CD14-positive monocyte (primary cell): ENCODE data around the gene SLC38A1. TPM values are rescaled to one million over a fixed set of nuclear protein-coding genes. Genes with fewer than 3 reads are reported as not detected.
"Not testable (repeated sequence)": the region's sequence is repeated elsewhere in the genome, so short reads cannot be mapped to it uniquely, and the experiment has no call there.

Experiments
- DNase-seq, 3 donors: peaks; one replicate each; pipeline ENCODE4 v3.0.0-alpha.2; 2011 to 2022
- H2AFZ ChIP-seq: 2 replicates; pipeline ENCODE4 v1.6.0; 2012; ENCODE audit warnings: mild to moderate bottlenecking, low read depth, low read length, inconsistent platforms; ENCODE audit not compliant: insufficient read depth, poor library complexity, severe bottlenecking
- H3K27ac ChIP-seq, 2 donors: 1 replicate in 1 of 2; 2 replicates in 1 of 2; pipeline ENCODE4 v1.5.1; 2012 to 2013; ENCODE audit warnings: low read length in 2 of 2, control low read depth in 1 of 2, inconsistent platforms in 1 of 2, low read depth in 1 of 2, mild to moderate bottlenecking in 1 of 2
- H3K27me3 ChIP-seq, 2 donors: one replicate each; pipeline versions ENCODE4 v1.6.0 to v1.6.1; 2011 to 2013; ENCODE audit warnings: low read length in 2 of 2; ENCODE audit not compliant: control insufficient read depth in 2 of 2, insufficient read depth in 2 of 2
- H3K36me3 ChIP-seq, 2 donors: replicated peaks in 1 of 2; 1 replicate in 1 of 2; 2 replicates in 1 of 2; pipeline versions ENCODE4 v1.5.1 to v1.6.1; 2012 to 2013; ENCODE audit warnings: low read length in 2 of 2, control low read depth in 1 of 2, inconsistent platforms in 1 of 2, mild to moderate bottlenecking in 1 of 2; ENCODE audit not compliant: insufficient read depth in 2 of 2, control insufficient read depth in 1 of 2
- H3K4me1 ChIP-seq, 2 donors: 1 replicate in 1 of 2; 2 replicates in 1 of 2; pipeline versions ENCODE4 v1.5.1 to v1.6.1; 2012 to 2013; ENCODE audit warnings: low read length in 2 of 2, control low read depth in 1 of 2, inconsistent platforms in 1 of 2, mild to moderate bottlenecking in 1 of 2, moderate library complexity in 1 of 2; ENCODE audit not compliant: insufficient read depth in 2 of 2, control insufficient read depth in 1 of 2
- H3K4me2 ChIP-seq: replicated peaks from 2 replicates; pipeline ENCODE3; 2012; ENCODE audit warnings: low read length, moderate library complexity, mild to moderate bottlenecking; ENCODE audit not compliant: poor library complexity, severe bottlenecking; ENCODE audit errors: extremely low read depth
- H3K4me3 ChIP-seq, 3 experiments: fragments of 200-600 bp in 1 of 3; sonication (generic) in 1 of 3; replicated peaks in 1 of 3; 1 replicate in 2 of 3; 2 replicates in 1 of 3; pipeline ENCODE4 v1.5.1; 2011 to 2013; ENCODE audit warnings: low read length in 3 of 3, mild to moderate bottlenecking in 3 of 3, control low read depth in 2 of 3, low read depth in 2 of 3, inconsistent platforms in 1 of 3, moderate library complexity in 1 of 3
- H3K79me2 ChIP-seq: 2 replicates; pipeline ENCODE4 v1.6.0; 2012; ENCODE audit warnings: mild to moderate bottlenecking, control low read depth, inconsistent platforms, low read length, moderate library complexity; ENCODE audit not compliant: insufficient read depth
- H3K9ac ChIP-seq: 2 replicates; pipeline ENCODE4 v1.6.0; 2017; ENCODE audit warnings: low read length, mild to moderate bottlenecking; ENCODE audit not compliant: insufficient read depth, poor library complexity, severe bottlenecking
- H3K9me3 ChIP-seq, 2 donors: replicated peaks in 1 of 2; 1 replicate in 1 of 2; 2 replicates in 1 of 2; pipeline versions ENCODE4 v1.5.1 to v1.6.1; 2012 to 2013; ENCODE audit warnings: low read length in 2 of 2, control low read depth in 1 of 2; ENCODE audit not compliant: control insufficient read depth in 1 of 2, insufficient read depth in 1 of 2
- H4K20me1 ChIP-seq: 2 replicates; pipeline ENCODE4 v1.6.0; 2012; ENCODE audit warnings: mild to moderate bottlenecking, low read length, control low read depth, moderate library complexity; ENCODE audit not compliant: insufficient read depth
- H3K27ac Mint-ChIP-seq, 7 donors: one replicate each; pipeline ENCODE4 v1.8.0; 2020; ENCODE audit warnings: mild to moderate bottlenecking in 7 of 7, mixed read lengths in 7 of 7, moderate library complexity in 6 of 7, inconsistent platforms in 2 of 7
- H3K27me3 Mint-ChIP-seq, 3 donors: one replicate each; pipeline ENCODE4 v1.8.0; 2021 to 2022; ENCODE audit warnings: low read depth in 3 of 3, mild to moderate bottlenecking in 3 of 3, mixed read lengths in 3 of 3, moderate library complexity in 3 of 3, inconsistent platforms in 1 of 3
- H3K36me3 Mint-ChIP-seq, 2 donors: one replicate each; pipeline ENCODE4 v1.8.0; 2020; ENCODE audit warnings: mixed read lengths in 2 of 2, inconsistent platforms in 1 of 2, mild to moderate bottlenecking in 1 of 2
- H3K4me1 Mint-ChIP-seq: one replicate; pipeline ENCODE4 v1.8.0; 2020; ENCODE audit warnings: mild to moderate bottlenecking, mixed read lengths
- H3K4me3 Mint-ChIP-seq, 2 donors: one replicate each; pipeline ENCODE4 v1.8.0; 2020; ENCODE audit warnings: mild to moderate bottlenecking in 2 of 2, mixed read lengths in 2 of 2, moderate library complexity in 1 of 2
- H3K9me3 Mint-ChIP-seq, 7 donors: one replicate each; pipeline ENCODE4 v1.8.0; 2020 to 2022; ENCODE audit warnings: mixed read lengths in 7 of 7, mild to moderate bottlenecking in 6 of 7, moderate library complexity in 6 of 7, inconsistent platforms in 2 of 7
- CTCF ChIP-seq: fragments of 200-600 bp; IDR thresholded peaks from one replicate; pipeline ENCODE4 v1.8.0; 2022; ENCODE audit warnings: antibody characterized with exemption, mild to moderate bottlenecking
- WGBS: methylation state at CpG from one replicate; pipeline ENCODE4 v1.1.5; 2013; ENCODE audit warnings: missing lambda C conversion rate; ENCODE audit not compliant: insufficient coverage; 5-methylcytosine and 5-hydroxymethylcytosine counted together
- intact Hi-C, 2 donors: fragments of 100-400 bp; cut with micrococcal nuclease; formaldehyde crosslinking; loops; one replicate each; pipeline versions ENCODE4 v1.15.0 to v1.15.1; 2023
- polyA plus RNA-seq, 3 donors: library from polyadenylated mRNA; depleted of rRNA in 1 of 3; unstranded in 2 of 3; stranded (reverse) in 1 of 3; fragments of 300-500 nt in 2 of 3; fragments of >200 nt in 1 of 3; fragmentation: Illumina TruSeq in 2 of 3; gene quantifications; 1 replicate in 2 of 3; 2 replicates in 1 of 3; pipeline ENCODE4 v1.2.3, GENCODE V29; 2012 to 2021

Gene SLC38A1
- polyA plus RNA-seq, 3 donors = 0.92 to 1.9 (median 1.6) TPM

GRCh38 chr12:46292754-46293402 is 24.0 kb upstream of the SLC38A1 start:
- H2AFZ ChIP-seq = no peak overlapping the region
- intact Hi-C loops = no loop called here
- DNase-seq = no peak
- peaks cover 6% of the 10 kb centered on the region for H3K4me1 Mint-ChIP-seq
- no peak overlapping the region for H3K27ac Mint-ChIP-seq
- H4K20me1 ChIP-seq = no peaks in the 10 kb centered on the region
- H3K36me3 ChIP-seq = no peaks in the 10 kb centered on the region
- H3K79me2 ChIP-seq = no peaks in the 10 kb centered on the region
- H3K9ac ChIP-seq = no peak overlapping the region
- no peaks in the 10 kb centered on the region for H3K4me1 ChIP-seq
- no peaks in the 10 kb centered on the region for H3K36me3 Mint-ChIP-seq
- no peak overlapping the region for H3K4me3 Mint-ChIP-seq
- peaks cover 0 to 3% (median 2%) of the 10 kb centered on the region in 3 donors for H3K27me3 Mint-ChIP-seq
- no peak overlapping the region for H3K4me3 ChIP-seq
- no peak overlapping the region for H3K27ac ChIP-seq
- H3K27me3 ChIP-seq = no peaks in the 10 kb centered on the region
- H3K9me3 ChIP-seq = no peaks in the 10 kb centered on the region
- TF ChIP-seq CTCF = no peak
- 100% methylated on average over 2 of the region's 2 CpGs for WGBS
- H3K9me3 Mint-ChIP-seq = peaks cover 9 to 25% (median 17%) of the 10 kb centered on the region in 7 donors
- no peak overlapping the region for H3K4me2 ChIP-seq

GRCh38 chr12:46291953-46292352 is 23.1 kb upstream of the SLC38A1 start:
- H3K27ac Mint-ChIP-seq, H3K27me3 ChIP-seq, H3K4me2 ChIP-seq, H3K36me3 Mint-ChIP-seq, DNase-seq, H3K9me3 ChIP-seq, H4K20me1 ChIP-seq, intact Hi-C loops, H3K4me1 Mint-ChIP-seq, H2AFZ ChIP-seq, H3K36me3 ChIP-seq, H3K9ac ChIP-seq, H3K79me2 ChIP-seq, H3K27ac ChIP-seq, H3K4me3 Mint-ChIP-seq, H3K27me3 Mint-ChIP-seq, H3K4me3 ChIP-seq, H3K4me1 ChIP-seq: not testable (repeated sequence)
- peaks cover 13 to 25% (median 22%) of the 10 kb centered on the region in 7 donors for H3K9me3 Mint-ChIP-seq
- WGBS = 100% methylated on average over 1 of the region's 3 CpGs

- H3K4me3 ChIP-seq, DNase-seq, H3K79me2 ChIP-seq, intact Hi-C loops, H3K4me3 Mint-ChIP-seq, H4K20me1 ChIP-seq, H3K4me1 Mint-ChIP-seq, H2AFZ ChIP-seq, H3K4me2 ChIP-seq, H3K27ac ChIP-seq, H3K27ac Mint-ChIP-seq, H3K9ac ChIP-seq, H3K27me3 Mint-ChIP-seq, H3K36me3 ChIP-seq, H3K27me3 ChIP-seq, H3K4me1 ChIP-seq: not testable (repeated sequence)
- Mint-ChIP-seq H3K36me3 (peaks cover 7 to 11% of the 10 kb centered on the region in 2 donors), H3K9me3 (peaks cover 49 to 68% (median 57%) of the 10 kb centered on the region in 7 donors)
- peaks cover 32 to 38% of the 10 kb centered on the region in 2 donors for H3K9me3 ChIP-seq
- no CpG with 5 or more reads among the region's 2 CpGs for WGBS
Observed at GRCh38 chr12:46285177-46285576, 16.3 kb upstream of the SLC38A1 start.
